ENCODE data around the gene FREY1. TPM values are rescaled to one million over a fixed set of nuclear protein-coding genes. Genes with fewer than 3 reads are reported as not detected.

The FREY1 gene
- total and polyA plus RNA-seq, 8 donors: 0.21 to 0.89 (median 0.43) TPM; not detected in 2

- Histone ChIP-seq H3K27me3 (no peaks in the 10 kb centered on the region), H3K27ac (no peak overlapping the region), H3K4me3 (no peak overlapping the region), H3K4me1 (no peaks in the 10 kb centered on the region), H3K9me3 (no peaks in the 10 kb centered on the region), H3K36me3 (peaks cover 0 to 97% of the 10 kb centered on the region in 2 donors)
- DNase-seq (peak in 1 of 4 donors; percentile 42), ATAC-seq (peak; percentile 89)
- peak; percentile 33 to 38 for TF ChIP-seq CTCF (IDR thresholded peaks at IDR 0.05)
- intact Hi-C loops (cut with DNase I): no loop called here
Observed at GRCh38 chr11:45872651-45873356, 34.3 kb downstream of the FREY1 start.

GRCh38 chr11:45871638-45872037 lies 35.4 kb downstream of the FREY1 start:
- H3K4me3 ChIP-seq: no peak overlapping the region
- peaks cover 0 to 97% of the 10 kb centered on the region in 2 donors for H3K36me3 ChIP-seq
- intact Hi-C loops (cut with DNase I): no loop called here
- no peak overlapping the region for H3K27ac ChIP-seq
- H3K9me3 ChIP-seq: no peaks in the 10 kb centered on the region
- H3K4me1 ChIP-seq: no peaks in the 10 kb centered on the region
- no peak for DNase-seq
- no peak for ATAC-seq
- no peak for TF ChIP-seq CTCF (IDR thresholded peaks at IDR 0.05)
- no peaks in the 10 kb centered on the region for H3K27me3 ChIP-seq

GRCh38 chr11:45870706-45871105 lies 36.4 kb downstream of the FREY1 start:
- intact Hi-C loops (cut with DNase I): no loop called here
- no peak overlapping the region for H3K27ac ChIP-seq
- H3K36me3 ChIP-seq: peaks cover 0 to 98% of the 10 kb centered on the region in 2 donors
- no peak for DNase-seq
- H3K27me3 ChIP-seq: no peaks in the 10 kb centered on the region
- no peaks in the 10 kb centered on the region for H3K9me3 ChIP-seq
- no peak for ATAC-seq
- no peak overlapping the region for H3K4me3 ChIP-seq
- H3K4me1 ChIP-seq: no peaks in the 10 kb centered on the region
- no peak for TF ChIP-seq CTCF (IDR thresholded peaks at IDR 0.05)

GRCh38 chr11:45869551-45869950 lies 37.5 kb downstream of the FREY1 start:
- Histone ChIP-seq H3K9me3 (no peaks in the 10 kb centered on the region), H3K27ac (no peak overlapping the region), H3K4me1 (no peaks in the 10 kb centered on the region), H3K4me3 (no peak overlapping the region), H3K27me3 (no peaks in the 10 kb centered on the region), H3K36me3 (peaks cover 0 to 100% of the 10 kb centered on the region in 2 donors)
- no peak for TF ChIP-seq CTCF (IDR thresholded peaks at IDR 0.05)
- ATAC-seq (no peak), DNase-seq (no peak)
- intact Hi-C loops (cut with DNase I): no loop called here

- Histone ChIP-seq H3K36me3 (peaks cover 0 to 100% of the 10 kb centered on the region in 2 donors), H3K27ac (no peak overlapping the region), H3K4me1 (peaks cover 8 to 18% of the 10 kb centered on the region in 2 donors), H3K4me3 (no peak overlapping the region), H3K27me3 (no peaks in the 10 kb centered on the region), H3K9me3 (no peaks in the 10 kb centered on the region)
- TF ChIP-seq CTCF (IDR thresholded peaks at IDR 0.05): no peak
- DNase-seq: no peak
- intact Hi-C loops (cut with DNase I): no loop called here
- no peak for ATAC-seq
Observed at GRCh38 chr11:45864041-45864440, 43.0 kb downstream of the FREY1 start.
